Smooth muscle cell (in vitro differentiated cells): Measurements from ENCODE around the gene ZFP42. TPM values are rescaled to one million over a fixed set of nuclear protein-coding genes. Genes with fewer than 3 reads are reported as not detected.

Experiments
- DNase-seq: peaks from one replicate; lab custom pipeline; 2025; ENCODE audit not compliant: unreplicated experiment; lab: John Stamatoyannopoulos, UW
- H2AFZ ChIP-seq: fragments of 200-600 bp; sonication (generic); 2 replicates; pipeline ENCODE4 v1.6.0; 2016; ENCODE audit warnings: antibody characterized with exemption, low read depth, mild to moderate bottlenecking
- H3F3A ChIP-seq: fragments of 200-600 bp; sonication (generic); 2 replicates; pipeline ENCODE4 v1.6.0; 2017; ENCODE audit warnings: antibody characterized with exemption, low read depth
- H3K27ac ChIP-seq: fragments of 200-600 bp; sonication (generic); 2 replicates; pipeline ENCODE4 v1.5.1; 2016; ENCODE audit warnings: low read depth, mild to moderate bottlenecking
- H3K27me3 ChIP-seq: fragments of 200-600 bp; sonication (generic); 2 replicates; pipeline ENCODE4 v1.6.1; 2016; ENCODE audit warnings: low read depth, mild to moderate bottlenecking
- H3K36me3 ChIP-seq: fragments of 200-600 bp; sonication (generic); 2 replicates; pipeline ENCODE4 v1.5.1; 2016; ENCODE audit warnings: low read depth
- H3K4me1 ChIP-seq: fragments of 200-600 bp; sonication (generic); 2 replicates; pipeline ENCODE4 v1.5.1; 2016; ENCODE audit warnings: low read depth
- H3K4me2 ChIP-seq: fragments of 200-600 bp; sonication (generic); 2 replicates; pipeline ENCODE4 v1.6.0; 2016; ENCODE audit warnings: mild to moderate bottlenecking
- H3K4me3 ChIP-seq: fragments of 200-600 bp; sonication (generic); 2 replicates; pipeline ENCODE4 v1.5.1; 2016; ENCODE audit warnings: mild to moderate bottlenecking
- H3K79me2 ChIP-seq: fragments of 200-600 bp; sonication (generic); 2 replicates; pipeline ENCODE4 v1.6.0; 2016; ENCODE audit warnings: low read depth, mild to moderate bottlenecking
- H3K9ac ChIP-seq: fragments of 200-600 bp; sonication (generic); 2 replicates; pipeline ENCODE4 v1.6.0; 2016; ENCODE audit warnings: low read depth
- H3K9me3 ChIP-seq: fragments of 200-600 bp; sonication (generic); replicated peaks from 2 replicates; pipeline ENCODE4 v1.5.1; 2016; ENCODE audit warnings: low read depth
- H4K20me1 ChIP-seq: fragments of 200-600 bp; sonication (generic); 2 replicates; pipeline ENCODE4 v1.6.0; 2016; ENCODE audit warnings: low read depth
- CTCF ChIP-seq: fragments of 200-600 bp; sonication (generic); IDR thresholded peaks from 2 replicates; pipeline ENCODE4 v1.5.1; 2017; ENCODE audit warnings: borderline replicate concordance, mild to moderate bottlenecking, antibody characterized with exemption; ENCODE audit not compliant: insufficient read depth, poor library complexity, severe bottlenecking
- WGBS: methylation state at CpG from one replicate; pipeline ENCODE4 v1.1.7; 2016; ENCODE audit warnings: low lambda C conversion rate; 5-methylcytosine and 5-hydroxymethylcytosine counted together
- polyA plus RNA-seq: library from polyadenylated mRNA; unstranded; fragments of >200 nt; fragmentation: Nextera tagmentation; extraction: Ambion mirVana; gene quantifications from 2 replicates; pipeline ENCODE4 v1.2.1, GENCODE V29; 2016
- total RNA-seq: library from RNA; depleted of rRNA; stranded (reverse); fragments of >200 nt; gene quantifications from 2 replicates; pipeline ENCODE4 v1.2.3, GENCODE V29; 2014

The ZFP42 gene
- total and polyA plus RNA-seq, 2 experiments from 2014 or later = 15.7 to 30.4 TPM

GRCh38 chr4:187962926-187963325, 32.6 kb upstream of the ZFP42 start:
- TF ChIP-seq CTCF = no peak
- Histone ChIP-seq H3K79me2 (no peaks in the 10 kb centered on the region), H4K20me1 (no peaks in the 10 kb centered on the region), H3K36me3 (no peaks in the 10 kb centered on the region), H3K27ac (peak overlapping the region; percentile 3), H3K4me2 (peak overlapping the region; percentile 46), H3K4me3 (peak overlapping the region; percentile 4), H3K9ac (no peak overlapping the region), H3K9me3 (no peaks in the 10 kb centered on the region), H3K27me3 (no peaks in the 10 kb centered on the region), H3F3A (no peaks in the 10 kb centered on the region), H2AFZ (peak overlapping the region; percentile 89), H3K4me1 (peaks cover 3% of the 10 kb centered on the region)
- no peak for DNase-seq
- WGBS = 32% methylated on average over 3 of the region's 3 CpGs

GRCh38 chr4:187965726-187966125, 29.8 kb upstream of the ZFP42 start:
- no peak overlapping the region for H2AFZ ChIP-seq
- H3K27ac ChIP-seq = no peak overlapping the region

GRCh38 chr4:187972135-187972534, 23.4 kb upstream of the ZFP42 start:
- 94% methylated on average over 5 of the region's 5 CpGs for WGBS
- H3K4me2 ChIP-seq = no peak overlapping the region
- no peak overlapping the region for H3K4me3 ChIP-seq
- no peaks in the 10 kb centered on the region for H4K20me1 ChIP-seq
- no peaks in the 10 kb centered on the region for H3K36me3 ChIP-seq
- no peaks in the 10 kb centered on the region for H3K9me3 ChIP-seq
- H3K27ac ChIP-seq = no peak overlapping the region
- DNase-seq = no peak
- no peak overlapping the region for H2AFZ ChIP-seq
- H3K79me2 ChIP-seq = no peaks in the 10 kb centered on the region
- no peaks in the 10 kb centered on the region for H3F3A ChIP-seq
- no peak for TF ChIP-seq CTCF
- no peak overlapping the region for H3K9ac ChIP-seq
- H3K27me3 ChIP-seq = no peaks in the 10 kb centered on the region
- no peaks in the 10 kb centered on the region for H3K4me1 ChIP-seq

More at GRCh38 chr4:187965726-187966125, 29.8 kb upstream of the ZFP42 start:
- no peak overlapping the region for H3K9ac ChIP-seq
- 86% methylated on average over 8 of the region's 8 CpGs for WGBS
- H4K20me1 ChIP-seq = no peaks in the 10 kb centered on the region
- DNase-seq = no peak
- no peaks in the 10 kb centered on the region for H3K36me3 ChIP-seq
- H3K4me3 ChIP-seq = no peak overlapping the region
- TF ChIP-seq CTCF = no peak
- H3F3A ChIP-seq = no peaks in the 10 kb centered on the region
- no peak overlapping the region for H3K4me2 ChIP-seq
- peaks cover 3% of the 10 kb centered on the region for H3K4me1 ChIP-seq
- H3K27me3 ChIP-seq = no peaks in the 10 kb centered on the region
- H3K79me2 ChIP-seq = no peaks in the 10 kb centered on the region
- no peaks in the 10 kb centered on the region for H3K9me3 ChIP-seq

GRCh38 chr4:187983746-187984145, 11.8 kb upstream of the ZFP42 start:
- no peaks in the 10 kb centered on the region for H3K36me3 ChIP-seq
- no peak for DNase-seq
- H3K4me2 ChIP-seq = no peak overlapping the region
- no peaks in the 10 kb centered on the region for H3K9me3 ChIP-seq
- 98% methylated on average over 2 of the region's 2 CpGs for WGBS
- H3K9ac ChIP-seq = no peak overlapping the region
- no peak for TF ChIP-seq CTCF
- H3K79me2 ChIP-seq = no peaks in the 10 kb centered on the region
- no peaks in the 10 kb centered on the region for H3K27me3 ChIP-seq
- no peak overlapping the region for H2AFZ ChIP-seq
- no peaks in the 10 kb centered on the region for H3F3A ChIP-seq
- no peaks in the 10 kb centered on the region for H4K20me1 ChIP-seq
- H3K4me3 ChIP-seq = no peak overlapping the region
- H3K4me1 ChIP-seq = no peaks in the 10 kb centered on the region
- no peak overlapping the region for H3K27ac ChIP-seq
